GM23338 (cell line): ENCODE data around the gene SLC16A7.

Source experiments
- CTCF ChIP-seq, 2 experiments: fragments of 200-600 bp in 1 of 2; sonication (generic) in 1 of 2; conservative IDR thresholded peaks; 2 replicates each; pipeline versions ENCODE4 v1.5.1 to v1.6.1; 2016 to 2017; ENCODE audit warnings: antibody characterized with exemption in 2 of 2, low read depth in 2 of 2, mild to moderate bottlenecking in 2 of 2, moderate library complexity in 1 of 2
- EZH2 ChIP-seq: fragments of 200-600 bp; sonication (generic); IDR thresholded peaks from one replicate; pipeline ENCODE4 v1.8.0; 2017; ENCODE audit warnings: antibody characterized with exemption, mild to moderate bottlenecking, low read depth; ENCODE audit not compliant: unreplicated experiment
- POLR2AphosphoS5 ChIP-seq: IDR thresholded peaks from 2 replicates; pipeline ENCODE4 v1.6.1; 2016; ENCODE audit warnings: antibody characterized with exemption, low read depth
- REST ChIP-seq: IDR thresholded peaks from one replicate; pipeline ENCODE4 v1.6.1; 2018; ENCODE audit warnings: antibody characterized with exemption; ENCODE audit not compliant: unreplicated experiment
- STAT1 ChIP-seq: IDR thresholded peaks from one replicate; pipeline ENCODE4 v1.6.1; 2016; ENCODE audit warnings: antibody characterized with exemption; ENCODE audit not compliant: unreplicated experiment
- ZNF331 ChIP-seq: fragments of 250-450 bp; sonication (Bioruptor Pico); IDR thresholded peaks from 2 replicates; pipeline ENCODE4 v1.5.0; 2020; ENCODE audit warnings: low read depth, mild to moderate bottlenecking, moderate library complexity

- TF ChIP-seq CTCF (conservative IDR thresholded peaks at IDR 0.05; ENCODE audit: low read depth in 2 of 2) (no peak), ZNF331 (no peak), STAT1 (no peak), EZH2 (no peak), POLR2AphosphoS5 (no peak), REST (no peak)
These were observed 148.7 kb downstream of the SLC16A7 start for GRCh38 chr12:59744564-59744963.
